ENCODE measurements around the gene MAML3.

The MAML3 gene

DNA sequence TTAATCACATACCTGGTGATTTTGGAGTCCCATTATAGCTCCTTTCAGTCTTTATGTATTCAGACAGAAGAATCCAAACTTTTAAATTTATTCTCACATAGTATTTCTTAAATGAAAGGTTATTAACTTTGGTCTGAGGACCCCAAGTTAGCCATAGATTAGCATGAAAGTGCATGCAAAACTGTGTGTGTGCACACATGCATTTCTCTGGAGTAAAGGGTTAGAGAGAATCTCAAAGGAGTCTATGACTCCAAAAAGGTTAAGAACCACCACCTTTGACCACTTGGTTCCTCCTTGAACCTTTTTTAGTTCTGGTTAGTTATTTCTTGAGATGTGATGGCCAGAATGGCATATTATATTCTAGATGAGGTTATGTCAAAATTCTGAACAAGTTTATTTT is 386.4 kb downstream of the MAML3 start:
- no peak overlapping the region for H3K4me3 ChIP-seq (replicated peaks; ENCODE audit: low read depth, low read length)
- DNase-seq (ENCODE audit: extremely low read depth, low read depth) = no peak
- TF ChIP-seq, protein P1, sequence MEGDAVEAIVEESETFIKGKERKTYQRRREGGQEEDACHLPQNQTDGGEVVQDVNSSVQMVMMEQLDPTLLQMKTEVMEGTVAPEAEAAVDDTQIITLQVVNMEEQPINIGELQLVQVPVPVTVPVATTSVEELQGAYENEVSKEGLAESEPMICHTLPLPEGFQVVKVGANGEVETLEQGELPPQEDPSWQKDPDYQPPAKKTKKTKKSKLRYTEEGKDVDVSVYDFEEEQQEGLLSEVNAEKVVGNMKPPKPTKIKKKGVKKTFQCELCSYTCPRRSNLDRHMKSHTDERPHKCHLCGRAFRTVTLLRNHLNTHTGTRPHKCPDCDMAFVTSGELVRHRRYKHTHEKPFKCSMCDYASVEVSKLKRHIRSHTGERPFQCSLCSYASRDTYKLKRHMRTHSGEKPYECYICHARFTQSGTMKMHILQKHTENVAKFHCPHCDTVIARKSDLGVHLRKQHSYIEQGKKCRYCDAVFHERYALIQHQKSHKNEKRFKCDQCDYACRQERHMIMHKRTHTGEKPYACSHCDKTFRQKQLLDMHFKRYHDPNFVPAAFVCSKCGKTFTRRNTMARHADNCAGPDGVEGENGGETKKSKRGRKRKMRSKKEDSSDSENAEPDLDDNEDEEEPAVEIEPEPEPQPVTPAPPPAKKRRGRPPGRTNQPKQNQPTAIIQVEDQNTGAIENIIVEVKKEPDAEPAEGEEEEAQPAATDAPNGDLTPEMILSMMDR (IDR thresholded peaks at IDR 0.05; ENCODE audit: low read depth, low read length, missing control alignments) = no peak

DNA sequence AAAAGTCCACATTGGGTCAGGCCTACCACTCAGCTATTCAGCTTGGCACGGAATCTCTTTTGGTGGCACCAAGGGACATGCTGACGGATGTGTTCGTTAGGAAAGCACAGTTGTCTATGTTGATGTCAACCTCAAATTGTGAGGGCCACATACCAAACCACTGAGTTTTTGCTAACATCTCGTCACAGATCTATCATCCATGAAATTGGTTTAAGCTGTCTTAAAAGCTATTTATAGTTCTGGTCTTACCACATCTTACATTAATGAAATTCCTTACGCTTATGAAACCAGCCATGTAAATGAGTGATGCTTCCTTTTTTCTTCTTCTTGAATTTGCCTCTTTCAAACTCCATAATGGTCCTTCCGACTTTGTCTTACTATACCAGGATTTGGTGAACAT is 386.8 kb downstream of the MAML3 start:
- DNase-seq (ENCODE audit: extremely low read depth, low read depth) = no peak
- no peak overlapping the region for H3K4me3 ChIP-seq (replicated peaks; ENCODE audit: low read depth, low read length)
- TF ChIP-seq, protein P1 (IDR thresholded peaks at IDR 0.05; ENCODE audit: low read depth, low read length, missing control alignments) = no peak

DNA sequence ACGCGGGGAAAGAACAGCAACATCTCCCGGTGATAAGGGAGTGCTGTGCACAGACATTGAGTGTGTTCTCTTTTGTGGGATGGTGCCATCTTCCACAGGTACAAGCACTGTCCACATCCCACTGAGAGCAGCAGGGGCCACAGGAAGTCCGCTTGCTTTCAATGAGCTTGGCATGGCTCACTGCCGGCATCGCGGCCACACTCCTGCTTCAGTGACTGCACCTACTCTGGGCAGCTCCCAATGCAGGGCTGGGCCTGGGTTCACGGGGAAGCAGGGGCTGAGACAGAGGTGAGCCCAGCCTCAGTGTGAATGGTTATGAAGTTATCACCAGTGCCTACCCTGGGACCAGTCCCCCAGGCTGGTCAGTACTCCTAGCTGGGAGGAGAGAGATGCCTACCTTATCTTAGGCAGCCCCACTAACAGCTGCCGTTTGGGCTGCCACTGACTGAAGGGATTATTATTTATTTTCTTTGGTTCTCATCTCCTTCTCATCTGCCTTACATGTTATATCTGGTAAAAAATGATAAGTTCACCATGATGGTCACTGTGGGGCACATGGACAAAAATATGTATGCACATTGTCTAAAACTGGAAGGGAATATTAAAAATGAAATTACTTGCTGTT is 389.2 kb downstream of the MAML3 start:
- DNase-seq (ENCODE audit: extremely low read depth, low read depth) = no peak
- no peak overlapping the region for H3K4me3 ChIP-seq (replicated peaks; ENCODE audit: low read depth, low read length)
- TF ChIP-seq, protein P1 (IDR thresholded peaks at IDR 0.05; ENCODE audit: low read depth, low read length, missing control alignments) = no peak

DNA sequence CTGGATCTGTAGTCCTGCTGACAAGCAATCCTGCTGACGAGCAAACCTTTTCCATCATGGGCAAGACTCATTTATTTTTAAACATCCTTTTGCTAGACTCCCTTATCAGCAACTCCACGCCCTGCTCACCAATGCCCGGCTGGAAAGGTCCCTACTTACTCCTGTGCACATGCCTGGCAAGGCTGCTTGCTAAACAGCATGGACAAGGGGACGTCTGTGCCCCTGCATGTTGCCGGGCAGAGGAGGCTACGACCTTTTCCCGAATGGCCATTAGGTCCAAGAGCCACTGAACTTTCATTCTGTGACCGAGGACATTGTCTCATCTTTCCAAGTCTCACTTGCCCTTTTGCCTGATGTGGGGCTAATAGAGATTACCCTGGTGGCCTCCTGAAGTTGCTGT is 389.8 kb downstream of the MAML3 start:
- no peak overlapping the region for H3K4me3 ChIP-seq (replicated peaks; ENCODE audit: low read depth, low read length)
- TF ChIP-seq, protein P1 (IDR thresholded peaks at IDR 0.05; ENCODE audit: low read depth, low read length, missing control alignments) = no peak
- no peak for DNase-seq (ENCODE audit: extremely low read depth, low read depth)

DNA sequence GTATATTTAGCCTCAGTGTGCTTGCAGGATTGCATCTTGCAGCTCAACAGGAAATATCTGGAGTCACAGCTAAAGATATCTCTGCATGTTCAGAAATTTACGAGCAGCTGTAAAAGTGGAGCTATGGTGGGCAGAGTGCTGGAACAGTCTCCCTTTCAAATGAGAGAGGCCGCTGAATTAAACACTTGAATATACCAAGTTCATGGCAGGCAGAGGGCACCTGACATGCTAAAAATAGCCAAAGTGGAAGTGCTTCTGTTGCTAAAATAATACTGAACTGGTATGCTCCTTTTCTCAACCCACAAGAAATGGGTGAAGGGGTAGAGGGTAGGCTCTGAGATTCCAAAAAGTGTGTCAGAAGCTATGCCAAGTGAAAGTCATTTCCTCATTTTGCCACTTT is 390.3 kb downstream of the MAML3 start:
- DNase-seq (ENCODE audit: extremely low read depth, low read depth) = no peak
- TF ChIP-seq, protein P1 (IDR thresholded peaks at IDR 0.05; ENCODE audit: low read depth, low read length, missing control alignments) = no peak
- H3K4me3 ChIP-seq (replicated peaks; ENCODE audit: low read depth, low read length) = no peak overlapping the region

DNA sequence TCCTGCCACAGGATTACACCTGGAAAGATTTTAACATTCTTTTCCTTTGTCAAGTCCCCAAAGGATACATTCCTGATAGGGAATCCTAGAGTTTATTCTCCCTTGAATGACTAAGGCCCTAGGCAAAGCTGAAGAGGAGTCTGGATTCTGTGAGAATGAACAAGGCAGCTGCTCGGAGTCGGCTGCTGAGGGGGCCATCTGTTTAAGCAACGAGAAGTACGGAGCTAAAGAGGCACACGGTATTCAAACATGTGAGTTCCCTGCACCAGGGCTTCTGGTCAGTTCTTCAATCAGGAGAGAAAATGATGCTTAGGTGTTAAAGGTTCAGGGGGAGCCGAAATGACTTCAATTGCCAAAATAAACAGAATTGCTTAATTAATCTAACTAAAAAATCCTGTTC is 390.8 kb downstream of the MAML3 start:
- no peak overlapping the region for H3K4me3 ChIP-seq (replicated peaks; ENCODE audit: low read depth, low read length)
- TF ChIP-seq, protein P1 (IDR thresholded peaks at IDR 0.05; ENCODE audit: low read depth, low read length, missing control alignments) = no peak
- DNase-seq (ENCODE audit: extremely low read depth, low read depth) = no peak

DNA sequence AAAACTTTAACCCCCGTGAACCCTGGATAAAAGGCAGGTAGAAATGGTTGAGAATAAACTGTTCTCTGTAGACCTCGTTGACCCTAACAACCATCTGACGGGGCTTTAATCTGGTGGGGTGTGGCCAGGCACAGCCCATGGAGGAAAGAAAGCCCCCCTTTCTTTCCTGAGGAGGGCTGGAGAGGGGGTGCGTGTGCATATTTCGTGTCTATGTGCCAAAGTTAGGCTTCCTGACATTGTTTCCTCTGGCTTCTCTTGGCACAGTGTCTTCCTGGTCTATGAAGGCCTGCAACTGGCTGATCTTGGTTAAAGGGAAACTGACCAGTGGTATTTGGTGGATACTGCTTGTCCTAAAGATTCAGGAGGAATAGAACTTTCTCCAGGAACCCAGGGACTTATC is 391.3 kb downstream of the MAML3 start:
- no peak for DNase-seq (ENCODE audit: extremely low read depth, low read depth)
- no peak overlapping the region for H3K4me3 ChIP-seq (replicated peaks; ENCODE audit: low read depth, low read length)
- TF ChIP-seq, protein P1 (IDR thresholded peaks at IDR 0.05; ENCODE audit: low read depth, low read length, missing control alignments) = no peak

All from HFF-Myc (cell line).